Lung microvascular endothelial cell (primary cell): Measurements from ENCODE around the gene GNG7. TPM values are rescaled to one million over a fixed set of nuclear protein-coding genes. Genes with fewer than 3 reads are reported as not detected.
A peak's percentile ranks its signal among the peaks of the same experiment; 100 is the strongest.
"Not testable (repeated sequence)": the region's sequence is repeated elsewhere in the genome, so short reads cannot be mapped to it uniquely, and the experiment has no call there.

Experiments used
- DNase-seq, 2 donors: peaks; one replicate each; pipeline versions ENCODE4 v3.0.0 to v3.0.0-alpha.2; 2010; ENCODE audit warnings: low read depth in 2 of 2
- total RNA-seq: library from RNA; depleted of rRNA; stranded (reverse); fragments of >200 nt; gene quantifications from 2 replicates; pipeline ENCODE4 v1.2.1, GENCODE V29; 2014

The GNG7 gene
- total RNA-seq, 1 donor from 2014 or later: 1.2 TPM

DNA sequence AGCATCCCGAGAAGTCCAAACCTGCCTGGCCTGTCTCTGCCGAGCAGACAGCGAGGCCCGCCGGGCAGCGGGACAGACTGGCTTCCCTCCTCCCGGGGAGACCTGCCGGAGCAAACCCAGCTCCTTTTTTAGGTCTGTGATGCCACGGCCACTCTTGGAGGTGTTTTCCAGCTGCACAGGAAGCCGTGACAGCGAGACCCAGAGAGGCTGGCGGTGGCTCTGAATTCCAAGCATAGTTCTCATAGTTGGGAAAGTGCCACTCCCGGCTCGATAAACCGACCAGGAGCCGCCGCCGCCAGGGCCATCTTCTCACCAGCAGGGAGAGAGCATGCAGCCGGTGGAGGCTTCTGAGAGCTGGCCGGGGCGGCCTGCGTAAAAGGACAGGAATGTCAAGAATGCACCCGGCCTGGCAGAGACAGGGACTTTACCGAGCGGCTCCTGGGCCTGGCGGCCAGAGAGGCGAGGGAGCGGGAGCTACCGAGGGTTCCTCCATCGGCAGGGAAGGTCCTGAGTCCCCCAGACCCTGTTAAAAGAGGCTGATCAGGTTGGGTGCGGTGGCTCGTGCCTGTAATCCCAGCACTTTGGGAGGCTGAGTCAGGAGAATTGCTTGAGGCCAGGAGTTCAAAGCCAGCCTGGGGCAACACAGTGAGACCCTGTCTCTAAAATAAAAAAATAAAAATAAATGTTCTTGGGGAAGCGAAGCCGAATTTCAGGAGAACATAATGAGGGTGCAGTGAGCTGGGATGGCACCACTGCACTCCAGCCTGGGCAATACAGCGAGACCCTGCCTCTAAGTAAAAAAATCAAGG lies 161.6 kb downstream of the GNG7 start:
- peak; percentile 96 to 97 for DNase-seq

DNA sequence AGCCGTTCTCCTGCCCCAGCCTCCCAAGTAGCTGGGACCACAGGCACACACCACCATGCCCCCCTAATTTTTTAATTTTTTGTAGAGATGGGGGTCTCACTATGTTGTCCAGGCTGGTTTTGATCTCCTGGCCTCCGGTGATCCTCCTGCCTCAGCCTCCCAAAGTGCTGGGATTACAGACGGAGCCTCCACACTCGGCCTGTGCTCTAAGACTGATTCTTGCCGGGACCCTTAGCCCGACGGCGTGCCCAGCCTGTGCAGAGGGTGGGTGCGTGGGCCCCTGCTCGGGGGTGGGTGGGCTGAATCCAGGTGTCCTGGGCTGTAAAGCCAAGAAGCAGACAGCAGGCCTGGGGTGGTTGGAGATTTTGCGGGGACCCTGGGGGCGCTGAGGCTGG lies 162.2 kb downstream of the GNG7 start:
- no peak for DNase-seq

DNA sequence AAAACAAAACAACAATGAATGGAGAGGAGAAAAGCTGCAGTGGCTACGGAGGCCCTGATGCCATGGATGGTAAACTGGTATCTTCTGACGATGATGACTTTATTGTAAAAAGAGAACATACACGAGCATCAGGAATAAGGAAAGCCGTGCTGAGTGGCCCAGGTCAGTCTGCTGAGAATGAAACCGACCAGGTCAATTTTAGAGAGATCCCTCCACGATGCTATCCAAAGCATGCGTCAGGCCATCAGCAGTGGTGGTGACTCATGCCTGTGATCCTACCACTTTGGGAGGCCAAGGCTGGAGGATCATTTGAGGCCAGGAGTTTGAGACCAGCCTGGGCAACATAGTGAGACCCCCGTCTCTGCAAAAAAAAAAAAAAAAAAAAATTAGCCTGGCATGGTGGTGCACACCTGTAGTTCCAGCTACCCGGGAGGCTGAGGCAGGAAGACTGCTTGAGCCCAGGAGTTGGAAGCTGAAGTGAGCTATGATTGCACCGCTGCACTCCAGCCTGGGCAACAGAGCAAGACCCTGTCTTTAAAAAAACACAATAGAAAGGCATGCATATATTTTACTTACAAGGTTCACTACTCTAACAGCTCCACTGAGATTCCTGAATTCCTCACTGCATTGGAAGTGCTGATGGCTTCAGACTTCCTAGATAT lies 164.3 kb downstream of the GNG7 start:
- no peak for DNase-seq

DNA sequence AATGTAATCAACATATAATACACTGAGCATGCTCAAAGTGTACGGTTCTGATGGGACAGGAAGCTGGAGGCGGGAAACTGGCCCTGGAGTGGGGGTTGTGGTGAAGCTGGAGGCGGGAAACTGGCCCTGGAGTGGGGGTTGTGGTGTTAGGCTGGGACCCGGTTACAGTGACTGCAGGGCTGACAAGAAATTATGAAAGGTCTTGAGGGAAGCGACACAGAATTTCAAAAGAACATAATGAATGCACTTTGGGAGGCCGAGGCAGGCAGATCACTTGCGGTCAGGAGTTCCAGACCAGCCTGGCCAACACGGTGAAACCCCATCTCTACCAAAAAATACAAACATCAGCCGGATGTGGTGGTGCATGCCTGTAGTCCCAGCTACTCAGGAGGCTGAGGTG lies 164.9 kb downstream of the GNG7 start:
- DNase-seq: not testable (repeated sequence)

DNA sequence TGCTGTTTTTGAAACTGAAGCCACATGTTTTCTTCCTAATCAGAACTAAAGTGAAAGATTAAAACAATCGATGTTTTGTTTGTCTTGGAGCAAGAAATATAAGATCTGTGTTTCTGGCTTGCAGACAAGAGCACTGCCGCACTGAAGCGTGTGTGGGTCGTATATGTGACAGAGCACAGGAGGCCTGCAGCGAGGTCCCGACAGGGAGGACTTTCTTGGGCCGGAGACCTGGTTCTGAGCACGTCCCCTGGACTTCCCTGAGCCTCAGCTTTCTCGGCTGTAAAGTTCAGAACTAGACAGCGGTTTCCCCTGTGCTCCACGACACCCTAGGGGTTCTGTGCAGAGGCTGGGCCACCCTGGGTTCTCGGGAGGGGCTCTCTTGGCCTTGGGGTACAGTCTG lies 166.0 kb downstream of the GNG7 start:
- DNase-seq: no peak

DNA sequence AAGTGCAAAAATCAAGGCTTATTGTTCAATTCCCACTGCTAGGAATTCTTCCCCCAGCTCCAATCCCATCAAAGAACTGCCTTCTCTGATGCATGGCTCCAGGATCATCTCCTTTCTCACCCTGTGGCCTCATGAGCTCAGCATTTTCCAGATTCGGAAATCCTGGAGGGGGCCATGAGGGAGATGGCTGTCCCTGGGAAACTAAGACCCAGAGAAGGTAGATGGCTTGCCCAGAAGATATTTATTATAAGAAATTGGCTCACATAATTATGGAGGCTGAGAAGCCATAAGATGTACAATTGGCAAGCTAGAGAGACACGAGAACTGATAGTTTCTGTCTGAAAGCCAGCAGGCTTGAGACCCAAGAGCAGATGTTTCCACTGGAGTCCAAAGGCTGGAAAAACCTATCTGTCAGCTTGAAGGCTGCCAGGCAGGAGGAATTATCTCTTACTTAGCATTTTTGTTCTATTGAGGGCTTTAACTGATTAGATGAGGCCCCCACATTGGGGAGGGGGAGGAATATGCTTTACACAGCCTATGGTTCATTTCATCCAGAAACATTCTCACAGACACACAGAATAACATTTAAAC lies 168.0 kb downstream of the GNG7 start:
- DNase-seq: no peak

DNA sequence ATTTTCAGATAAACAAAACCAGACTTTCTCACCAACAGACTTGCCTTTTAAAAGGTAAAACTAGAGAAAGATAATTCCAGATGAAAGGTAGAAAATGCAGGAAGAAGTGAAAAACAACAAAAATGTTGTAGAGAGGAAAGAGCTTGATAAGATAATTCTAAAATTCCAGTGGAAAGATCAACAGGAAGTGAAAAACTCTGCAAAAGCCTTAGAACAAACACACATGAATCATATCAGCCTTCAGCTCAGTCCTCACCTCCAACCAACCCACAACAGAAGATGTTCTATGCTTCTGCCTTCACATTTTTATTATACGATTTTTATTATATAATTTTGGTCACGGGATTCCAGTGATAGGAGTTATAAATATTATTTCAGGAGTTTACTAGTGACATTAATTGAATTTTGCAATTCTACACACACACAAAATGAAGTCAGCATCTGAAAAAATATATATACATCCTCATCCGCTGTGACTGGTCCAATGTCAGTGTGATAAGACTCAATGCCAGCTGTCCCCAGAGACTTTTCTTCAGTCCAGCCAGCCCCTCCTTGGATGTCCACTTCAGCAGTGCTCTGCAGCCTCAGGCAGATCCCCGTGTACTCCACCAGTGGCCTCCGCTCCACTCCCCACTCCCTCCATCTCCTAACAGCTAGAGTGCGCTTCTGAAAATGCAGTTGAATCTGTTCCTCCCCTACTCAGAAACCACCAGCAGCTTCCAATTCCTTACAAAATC lies 168.6 kb downstream of the GNG7 start:
- peak; percentile 44 to 45 for DNase-seq

DNA sequence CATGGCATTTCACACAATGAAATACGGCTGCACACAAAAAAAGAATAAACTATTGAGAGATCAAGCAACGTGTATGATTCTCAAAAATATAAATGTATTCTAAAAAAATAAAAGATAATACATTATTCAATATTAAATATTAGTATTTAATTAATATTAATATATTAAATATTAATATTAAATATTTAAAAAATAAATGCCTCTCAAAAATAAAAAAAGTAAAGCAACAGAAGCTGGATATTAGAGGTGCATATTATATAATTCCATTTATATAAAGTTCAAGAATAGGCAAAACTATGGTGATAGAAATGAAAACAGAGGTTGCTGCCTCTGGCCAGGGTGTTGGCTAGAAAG lies 169.4 kb downstream of the GNG7 start:
- DNase-seq: no peak

DNA sequence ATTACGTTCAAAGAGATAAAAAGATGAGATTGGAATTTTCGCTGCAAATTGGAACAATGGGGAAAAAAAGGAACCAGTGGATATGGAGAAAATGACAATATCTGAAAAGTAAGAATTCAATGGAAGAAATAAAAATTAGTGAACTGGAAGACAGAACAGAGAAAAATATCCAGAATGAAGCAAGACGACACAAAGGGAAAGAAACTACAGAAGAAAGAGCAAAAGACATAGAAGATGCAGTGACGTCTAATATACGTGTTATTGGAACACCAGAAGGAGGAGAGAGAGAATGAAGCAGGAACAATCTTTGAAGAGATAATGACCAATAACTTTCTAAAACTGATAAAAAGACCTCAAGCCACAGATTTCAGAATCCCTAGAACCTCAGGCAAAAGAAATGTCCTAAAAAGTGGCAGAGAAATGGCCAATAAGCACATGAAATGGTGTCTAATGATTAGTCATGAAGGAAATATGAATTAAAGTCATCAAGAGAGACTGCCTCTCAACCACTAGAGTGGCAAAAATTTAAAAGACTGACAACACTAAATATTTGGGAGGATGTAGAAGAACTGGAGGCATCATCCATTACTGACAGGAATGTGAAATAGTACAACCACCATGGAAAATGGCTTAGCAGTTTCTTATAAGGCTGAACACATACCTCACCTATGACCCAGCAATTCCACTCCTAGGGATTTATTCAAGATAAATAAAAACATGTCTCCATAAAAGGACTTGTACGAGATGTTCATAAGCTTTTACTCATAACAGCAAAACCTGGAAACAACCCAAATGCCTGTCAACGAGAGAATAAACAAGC lies 170.0 kb downstream of the GNG7 start:
- DNase-seq: peak; percentile 87 to 94

DNA sequence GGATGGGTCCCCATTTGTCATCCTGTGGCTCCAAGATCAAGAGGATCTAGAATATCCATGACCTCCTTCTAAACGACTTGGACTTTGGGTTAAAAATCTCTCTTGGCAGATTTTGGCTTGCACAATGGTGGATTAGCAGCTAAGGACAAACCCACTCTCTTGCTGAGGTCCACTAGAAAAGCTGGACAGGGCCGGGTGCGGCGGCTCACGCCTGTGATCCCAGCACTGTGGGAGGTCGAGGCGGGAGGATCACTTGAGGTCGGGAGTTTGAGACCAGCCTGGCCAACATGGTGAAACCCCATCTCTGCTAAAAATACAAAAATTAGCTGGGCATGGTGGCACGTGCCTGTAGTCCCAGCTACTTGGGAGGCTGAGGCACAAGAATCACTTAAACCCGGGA lies 172.6 kb downstream of the GNG7 start:
- not testable (repeated sequence) for DNase-seq

DNA sequence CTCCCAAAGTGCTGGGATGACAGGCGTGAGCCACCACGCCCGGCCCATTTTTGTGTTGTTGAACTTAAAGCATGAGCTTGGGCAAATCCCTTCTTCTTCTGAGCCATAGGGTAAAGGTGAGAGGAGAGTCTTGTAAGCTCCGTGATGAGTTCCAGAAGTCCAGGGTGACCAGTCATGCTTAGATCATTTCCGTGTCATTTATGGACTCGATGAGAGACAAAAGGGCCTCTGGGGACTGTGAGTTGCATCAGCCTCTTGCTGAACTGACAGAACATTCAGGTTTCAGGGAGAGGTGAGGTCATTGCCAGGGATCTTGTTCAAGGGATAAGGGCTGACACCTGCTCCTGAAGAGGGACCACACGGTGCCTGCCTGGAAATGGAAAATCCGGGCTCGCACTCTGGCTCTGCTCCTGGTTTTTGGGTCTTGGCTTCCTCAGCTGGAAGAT lies 173.0 kb downstream of the GNG7 start:
- DNase-seq: peak; percentile 78 to 93

DNA sequence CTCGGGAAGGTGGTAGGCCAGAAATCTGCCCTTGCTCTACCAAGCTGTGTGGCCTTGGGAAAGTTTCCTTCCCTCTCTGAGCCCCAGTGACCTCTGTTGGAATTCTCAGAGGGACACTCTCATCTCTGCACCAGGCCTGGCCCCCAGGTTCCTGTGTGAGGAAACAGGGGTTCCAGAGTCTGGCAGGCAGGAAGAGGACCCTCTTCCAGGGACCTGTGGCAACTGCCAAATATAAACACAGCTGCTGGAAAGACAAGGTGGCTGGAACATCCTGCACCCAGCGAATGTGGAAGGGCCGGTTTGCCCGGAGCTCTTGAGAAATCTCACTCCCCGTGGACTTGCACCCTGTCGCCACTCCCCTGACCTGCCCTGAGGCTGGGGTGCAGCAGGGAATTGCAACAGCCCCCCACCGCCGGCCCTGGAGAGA lies 173.8 kb downstream of the GNG7 start:
- no peak for DNase-seq

DNA sequence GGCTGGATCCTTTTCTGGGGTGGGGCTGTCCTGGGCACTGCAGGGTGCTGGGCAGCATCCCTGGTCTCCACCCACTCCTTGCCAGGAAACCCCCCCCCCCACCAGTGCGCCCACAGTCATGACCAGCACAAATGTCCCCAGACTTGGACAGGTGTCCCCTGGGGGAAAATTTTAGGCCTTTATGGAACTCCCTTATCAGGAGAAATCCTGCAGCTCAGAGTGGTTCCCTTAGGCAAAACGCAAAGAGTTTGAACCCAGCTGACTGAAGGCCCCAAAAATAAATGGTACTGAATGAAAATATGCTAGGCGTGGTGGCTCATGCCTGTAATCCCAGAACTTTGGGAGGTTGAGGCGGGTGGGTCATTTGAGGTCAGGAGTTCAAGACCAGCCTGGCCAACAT lies 174.8 kb downstream of the GNG7 start:
- no peak for DNase-seq

DNA sequence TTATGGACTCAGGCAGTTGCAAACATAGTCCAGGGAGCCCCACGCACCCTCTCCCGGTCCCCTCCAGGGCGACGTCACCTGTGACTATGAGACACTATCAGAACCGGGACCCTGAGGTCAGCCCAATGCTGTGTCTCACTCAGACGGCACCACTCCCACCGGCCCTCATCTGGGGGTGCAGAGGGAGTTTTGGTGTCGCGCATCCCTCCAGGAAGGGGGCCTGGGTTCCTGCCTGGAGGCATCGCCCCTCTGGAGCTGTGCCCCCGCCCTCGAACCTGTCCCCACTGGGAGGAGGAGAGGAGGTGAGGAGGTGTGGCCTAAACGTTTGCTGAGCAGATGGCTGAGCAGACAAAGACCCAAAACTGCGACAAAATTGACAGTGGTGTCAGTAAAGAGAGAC lies 175.3 kb downstream of the GNG7 start:
- DNase-seq: no peak

DNA sequence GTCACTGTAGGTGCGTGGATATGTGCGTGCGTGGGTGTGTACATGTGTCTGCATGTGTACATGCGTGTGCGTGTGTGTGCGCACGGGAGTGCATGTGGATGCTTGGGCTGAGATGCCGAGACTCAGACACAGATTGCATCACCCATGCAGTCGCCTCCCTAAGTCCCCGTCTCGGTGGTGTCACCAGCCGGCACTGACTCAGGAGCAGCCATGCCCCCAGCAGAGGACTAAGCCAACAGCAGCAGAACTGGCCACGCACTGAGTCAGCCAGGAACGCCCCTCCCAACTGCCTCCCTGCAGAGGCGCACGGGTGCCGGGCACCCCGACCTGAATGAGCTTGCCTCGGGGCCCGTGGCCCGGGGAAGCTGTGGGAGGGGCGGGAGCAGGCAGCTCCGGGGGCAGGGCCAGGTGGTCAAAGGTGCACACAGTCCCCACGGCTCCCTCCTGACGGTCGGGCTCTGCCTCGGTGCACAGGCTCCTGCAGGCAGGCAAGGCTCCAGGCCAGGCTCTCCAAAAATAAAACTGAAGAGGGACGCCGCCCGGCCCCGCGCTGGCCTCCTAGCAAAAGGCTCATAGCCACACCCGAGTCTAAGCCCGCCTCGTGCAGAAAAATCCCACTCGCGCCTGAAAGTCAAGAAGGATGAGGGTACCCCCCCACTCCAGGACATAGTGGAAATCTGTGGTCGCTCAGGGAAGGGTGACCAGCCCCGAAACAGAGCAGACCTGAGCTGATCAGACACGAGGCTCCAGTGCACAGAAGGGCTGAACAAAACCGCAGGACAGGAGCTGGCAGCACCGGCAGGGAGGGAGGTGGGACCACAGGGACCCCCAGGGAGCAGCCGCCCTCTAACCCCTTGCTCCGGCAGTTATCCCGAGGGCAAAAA lies 177.4 kb downstream of the GNG7 start:
- DNase-seq: peak; percentile 27 to 48

DNA sequence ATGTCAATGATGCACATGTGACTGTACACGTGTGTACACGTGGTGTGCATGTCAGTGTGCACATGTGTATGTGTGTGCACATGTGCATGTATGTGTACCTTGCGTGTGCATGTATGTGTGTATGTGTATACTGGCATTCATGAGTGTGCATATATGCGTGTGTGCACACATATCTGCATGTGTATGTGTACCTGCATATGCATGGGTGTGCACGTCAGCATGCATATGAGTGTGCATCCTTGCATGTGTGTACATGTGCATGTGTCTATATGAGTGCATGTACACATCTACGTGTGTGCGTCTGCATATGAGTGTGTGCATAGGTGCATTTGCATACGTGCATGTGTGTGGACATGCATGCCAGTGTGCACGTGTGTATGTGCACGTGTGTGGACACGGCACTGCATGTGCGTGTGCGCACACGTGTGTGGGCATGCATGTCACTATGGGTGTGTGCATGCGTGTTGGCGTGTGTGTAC lies 178.1 kb downstream of the GNG7 start:
- DNase-seq: no peak

DNA sequence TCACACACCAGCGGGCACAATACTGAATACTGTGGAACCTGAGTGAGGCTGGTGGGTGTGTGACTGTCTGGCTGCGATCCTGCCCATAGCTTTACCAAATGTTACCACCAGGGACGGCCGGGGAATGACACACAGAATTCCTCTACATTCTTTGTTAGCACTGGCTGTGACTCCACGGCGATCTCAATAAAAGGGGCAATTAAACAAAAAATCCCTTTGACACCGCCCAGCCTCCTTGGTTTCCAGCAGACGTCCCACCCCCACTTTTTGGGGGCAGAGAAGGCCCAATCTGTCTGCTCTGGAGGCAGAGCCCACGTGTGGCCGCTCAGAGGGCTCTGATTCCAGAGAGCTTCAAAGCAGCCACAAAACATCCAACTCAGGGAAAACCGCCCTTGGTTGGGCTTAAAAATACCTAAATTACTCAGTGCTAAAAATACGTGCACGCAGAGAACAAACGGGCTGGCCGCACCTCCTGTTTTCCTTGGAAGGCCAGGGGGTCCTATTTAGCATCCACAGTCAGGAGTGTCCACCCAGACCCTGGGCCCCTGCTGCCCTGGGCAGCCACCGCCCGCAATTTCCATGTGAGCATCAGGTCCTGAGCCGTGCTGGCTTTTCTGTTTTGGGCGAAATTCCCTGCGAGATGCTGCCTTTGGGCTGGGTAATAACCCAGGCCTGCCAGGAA lies 178.7 kb downstream of the GNG7 start:
- DNase-seq: no peak

DNA sequence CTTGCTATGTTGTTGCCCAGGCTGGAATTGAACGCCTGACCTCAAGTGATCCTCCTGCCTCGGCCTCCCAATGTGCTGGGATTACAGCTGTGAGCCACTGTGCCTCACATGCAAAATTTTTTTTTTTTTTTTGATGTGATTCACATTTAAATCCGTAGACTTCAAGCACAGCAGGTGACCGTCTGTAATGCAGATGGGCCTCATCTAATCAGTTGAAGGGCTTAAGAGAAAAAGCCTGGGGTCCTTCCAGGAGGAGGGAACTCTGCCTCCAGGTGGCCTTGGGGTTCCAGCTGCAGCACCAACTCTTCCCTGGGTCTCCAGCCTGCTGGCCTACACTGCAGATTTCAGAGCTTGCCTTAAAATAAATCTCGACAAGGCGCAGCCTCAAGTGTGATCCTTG lies 183.0 kb downstream of the GNG7 start:
- DNase-seq: no peak

DNA sequence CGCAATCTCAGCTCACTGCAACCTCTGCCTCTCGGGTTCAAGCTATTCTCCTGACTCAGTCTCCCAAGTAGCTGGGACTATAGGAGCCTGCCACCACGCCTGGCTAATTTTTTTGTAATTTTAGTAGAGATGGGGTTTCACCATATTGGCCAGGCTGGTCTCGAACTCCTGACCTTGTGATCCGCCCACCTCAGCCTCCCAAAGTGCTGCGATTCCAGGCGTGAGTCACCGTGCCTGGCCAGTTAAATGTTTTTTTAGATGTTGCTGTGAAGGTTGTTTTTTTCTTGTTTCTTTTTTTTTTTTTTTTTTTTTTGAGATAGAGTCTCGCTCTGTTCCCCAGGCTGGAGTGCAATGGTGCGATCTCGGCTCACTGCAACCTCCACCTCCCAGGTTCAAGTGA lies 183.6 kb downstream of the GNG7 start:
- DNase-seq: not testable (repeated sequence)
